DMS53 treated with DMSO at 0.1 percent for 48 hours (cell line): ENCODE measurements around the gene TMEM170A.
"Not testable (repeated sequence)": the region's sequence is repeated elsewhere in the genome, so short reads cannot be mapped to it uniquely, and the experiment has no call there.

Experiments
- DNase-seq: peaks from one replicate; lab custom pipeline; 2025; ENCODE audit not compliant: unreplicated experiment; lab: John Stamatoyannopoulos, UW

Gene TMEM170A

GRCh38 chr16:75456971-75457370 lies 7.5 kb downstream of the TMEM170A start:
- no peak for DNase-seq

- not testable (repeated sequence) for DNase-seq
Measured at GRCh38 chr16:75456486-75456885, 8.0 kb downstream of the TMEM170A start.

- no peak for DNase-seq
Measured at GRCh38 chr16:75455677-75456076, 8.8 kb downstream of the TMEM170A start.

GRCh38 chr16:75452464-75453190 lies 11.9 kb downstream of the TMEM170A start:
- no peak for DNase-seq

GRCh38 chr16:75446416-75446815 lies 18.1 kb downstream of the TMEM170A start:
- no peak for DNase-seq

GRCh38 chr16:75445298-75445697 lies 19.2 kb downstream of the TMEM170A start:
- no peak for DNase-seq

GRCh38 chr16:75443298-75443697 lies 21.2 kb downstream of the TMEM170A start:
- DNase-seq, result no peak

GRCh38 chr16:75433732-75434413 lies 30.6 kb downstream of the TMEM170A start:
- DNase-seq, result peak; percentile 85

GRCh38 chr16:75432828-75433731 lies 31.4 kb downstream of the TMEM170A start, which contains the start of gene CFDP1:
Gene CFDP1 (minus strand): TSS chr16:75433503. CDS start chr16:75433352, 151 bp downstream.
- DNase-seq, result peak; percentile 85

- no peak for DNase-seq
Measured at GRCh38 chr16:75429621-75430403, 34.7 kb downstream of the TMEM170A start.

GRCh38 chr16:75426524-75426923 lies 38.0 kb downstream of the TMEM170A start:
- DNase-seq, result not testable (repeated sequence)

GRCh38 chr16:75424105-75424762 lies 40.3 kb downstream of the TMEM170A start:
- not testable (repeated sequence) for DNase-seq

GRCh38 chr16:75423723-75424104 lies 40.8 kb downstream of the TMEM170A start:
- no peak for DNase-seq

GRCh38 chr16:75421820-75422126 lies 42.7 kb downstream of the TMEM170A start:
- no peak for DNase-seq

- DNase-seq, result no peak
Measured at GRCh38 chr16:75420987-75421819, 43.3 kb downstream of the TMEM170A start.

- no peak for DNase-seq
Measured at GRCh38 chr16:75416904-75417565, 47.5 kb downstream of the TMEM170A start.

- DNase-seq, result no peak
Measured at GRCh38 chr16:75415169-75415905, 49.2 kb downstream of the TMEM170A start.

GRCh38 chr16:75413951-75414350 lies 50.5 kb downstream of the TMEM170A start:
- no peak for DNase-seq
